Stimulated activated CD4-positive, alpha-beta T cell treated with anti-CD3 and anti-CD28 coated beads, Interleukin-15, amount 100 ng/mL, for 24 hours (primary cell): ENCODE measurements around the gene LIN28A.
A peak's percentile ranks its signal among the peaks of the same experiment; 100 is the strongest.

Experiments used
- DNase-seq: peaks from one replicate; pipeline ENCODE4 v3.0.0-alpha.2; 2020

The LIN28A gene

GRCh38 chr1:26440259-26440658 lies 29.6 kb downstream of the LIN28A start:
- no peak for DNase-seq

GRCh38 chr1:26449868-26450267 lies 39.3 kb downstream of the LIN28A start:
- DNase-seq: no peak

GRCh38 chr1:26450908-26451307 lies 40.3 kb downstream of the LIN28A start:
- no peak for DNase-seq

GRCh38 chr1:26452459-26453183 lies 42.0 kb downstream of the LIN28A start:
- no peak for DNase-seq

GRCh38 chr1:26459148-26459547 lies 48.5 kb downstream of the LIN28A start:
- no peak for DNase-seq

- DNase-seq: no peak
These were observed 49.0 kb downstream of the LIN28A start for GRCh38 chr1:26459573-26460031.

- no peak for DNase-seq
These were observed 58.3 kb downstream of the LIN28A start for GRCh38 chr1:26468911-26469310.

GRCh38 chr1:26469558-26469957 lies 58.9 kb downstream of the LIN28A start:
- DNase-seq: no peak

- DNase-seq: peak; percentile 11
These were observed 60.4 kb downstream of the LIN28A start for GRCh38 chr1:26470878-26471497.

GRCh38 chr1:26471498-26472319 lies 61.1 kb downstream of the LIN28A start:
- DNase-seq: no peak

GRCh38 chr1:26472320-26472900 lies 61.8 kb downstream of the LIN28A start, which contains the start of gene HMGN2:
Gene HMGN2, plus strand, starts transcription at chr1:26472440. Its CDS starts 173 bp downstream, at chr1:26472613.
- peak; percentile 96 for DNase-seq

GRCh38 chr1:26472901-26473845 lies 62.6 kb downstream of the LIN28A start:
- DNase-seq: peak; percentile 93

GRCh38 chr1:26474818-26475217 lies 64.2 kb downstream of the LIN28A start:
- no peak for DNase-seq

- no peak for DNase-seq
These were observed 65.4 kb downstream of the LIN28A start for GRCh38 chr1:26475989-26476388.

- no peak for DNase-seq
These were observed 66.3 kb downstream of the LIN28A start for GRCh38 chr1:26476958-26477357.

GRCh38 chr1:26477446-26478152 lies 67.0 kb downstream of the LIN28A start:
- DNase-seq: no peak

GRCh38 chr1:26478159-26478558 lies 67.5 kb downstream of the LIN28A start:
- no peak for DNase-seq

GRCh38 chr1:26478988-26479387 lies 68.4 kb downstream of the LIN28A start:
- DNase-seq: no peak
